Activated CD4-positive, CD25-positive, alpha-beta regulatory T cell treated with anti-CD3 and anti-CD28 coated beads, Interleukin-2, amount 50 U/mL, for 72 hours (primary cell): ENCODE data around the gene AFF2.

ENCODE experiments used
- DNase-seq: peaks from one replicate; pipeline ENCODE4 v3.0.0; 2021

The AFF2 gene

DNA sequence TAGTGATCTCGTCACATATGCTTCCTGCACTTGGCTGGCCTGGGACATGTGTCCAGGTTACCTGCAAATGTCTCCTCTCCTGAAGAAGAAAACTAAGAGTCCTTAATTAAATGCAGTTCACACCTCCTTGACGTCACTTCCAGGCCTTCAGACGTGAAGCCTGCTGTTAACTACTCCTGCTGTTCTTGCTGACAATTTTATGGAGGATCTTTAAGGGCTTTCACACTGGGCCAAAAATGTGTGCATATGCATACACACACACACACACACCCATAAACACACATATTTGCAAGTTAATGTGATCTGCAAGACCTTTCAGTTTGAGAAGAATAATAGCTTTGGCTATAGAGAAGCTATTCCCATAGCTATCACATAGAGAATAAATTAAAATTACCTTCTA, 267.9 kb downstream of the AFF2 start:
- DNase-seq = no peak

DNA sequence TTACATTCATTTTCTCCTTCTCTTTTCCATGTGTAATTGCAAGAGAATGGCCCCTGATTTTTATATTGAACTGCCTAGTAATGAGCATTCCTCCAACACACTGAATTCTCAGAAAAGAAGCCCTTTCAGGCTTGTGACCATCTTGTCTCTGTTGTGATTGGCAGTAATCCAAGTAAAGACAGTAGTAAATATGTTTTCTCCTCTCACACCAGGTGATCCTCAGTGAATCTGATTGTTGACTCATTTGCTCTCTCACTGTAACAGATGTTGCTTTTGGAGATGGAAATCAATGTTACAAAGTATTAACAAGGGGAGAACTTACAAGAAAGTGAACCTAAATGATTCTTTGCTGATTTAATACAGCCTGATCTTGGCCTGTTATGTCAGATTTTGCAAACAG, 271.0 kb downstream of the AFF2 start:
- no peak for DNase-seq

DNA sequence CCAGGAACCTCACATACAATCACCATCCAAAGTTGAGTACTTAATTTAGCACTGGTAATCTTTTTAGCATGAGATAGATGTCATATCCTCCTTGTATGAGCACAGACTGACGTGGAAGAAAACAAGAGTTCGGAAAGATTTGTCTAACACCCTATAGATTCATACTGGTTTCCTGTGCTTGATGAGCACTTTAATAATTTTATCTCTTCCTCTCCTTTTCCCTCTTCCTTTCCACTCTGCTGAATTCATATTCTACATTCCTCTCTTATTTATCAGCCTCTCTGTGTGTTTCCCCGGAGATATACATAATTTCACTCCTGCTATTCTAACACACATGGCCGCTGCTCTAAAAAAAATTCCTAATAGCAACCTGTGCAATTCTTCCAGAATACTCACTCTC, 273.9 kb downstream of the AFF2 start:
- no peak for DNase-seq

GRCh38 chrX:148784137-148784536, 283.7 kb downstream of the AFF2 start:
- DNase-seq = no peak

- no peak for DNase-seq
Measured at GRCh38 chrX:148784856-148785255, 284.4 kb downstream of the AFF2 start.

GRCh38 chrX:148785256-148785655, 284.8 kb downstream of the AFF2 start:
- no peak for DNase-seq

DNA sequence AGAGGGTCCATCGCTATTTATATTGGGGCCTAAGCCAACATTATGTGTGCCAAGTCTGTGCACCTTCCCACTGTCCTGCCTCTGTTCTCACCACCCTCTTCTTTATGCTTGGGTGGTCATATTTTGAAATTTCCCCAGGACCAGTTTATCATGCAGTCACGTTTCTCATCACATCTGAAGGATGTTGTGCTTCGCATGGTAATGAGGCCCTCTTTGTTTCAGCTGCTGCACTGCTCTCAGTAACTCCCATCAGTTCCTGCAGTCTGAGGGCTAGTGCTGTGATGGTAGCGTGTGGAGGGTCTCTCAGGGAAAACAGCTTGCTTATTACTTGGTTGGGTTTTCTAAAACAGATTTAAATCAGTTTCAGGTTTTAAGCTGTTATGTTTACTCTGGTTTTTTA, 288.0 kb downstream of the AFF2 start:
- no peak for DNase-seq

DNA sequence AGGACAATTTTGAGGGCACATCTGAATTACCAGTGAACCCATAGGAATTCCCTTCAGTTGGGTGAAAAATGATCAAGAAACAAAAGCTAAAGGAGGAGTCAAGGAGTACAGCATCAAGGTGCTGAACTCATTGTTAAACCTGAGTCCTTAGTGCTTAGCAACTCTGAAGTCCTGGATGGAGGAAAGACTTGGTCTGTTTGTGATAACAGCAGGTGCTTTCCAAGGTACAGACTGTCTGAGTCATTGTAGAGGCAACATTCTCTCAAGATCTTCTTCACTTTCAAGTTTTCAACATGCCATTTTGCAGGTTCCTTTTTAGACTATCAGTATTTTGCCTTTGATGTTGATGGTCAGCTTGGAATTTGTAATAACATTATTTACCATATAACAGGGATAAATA, 293.9 kb downstream of the AFF2 start:
- DNase-seq = no peak

DNA sequence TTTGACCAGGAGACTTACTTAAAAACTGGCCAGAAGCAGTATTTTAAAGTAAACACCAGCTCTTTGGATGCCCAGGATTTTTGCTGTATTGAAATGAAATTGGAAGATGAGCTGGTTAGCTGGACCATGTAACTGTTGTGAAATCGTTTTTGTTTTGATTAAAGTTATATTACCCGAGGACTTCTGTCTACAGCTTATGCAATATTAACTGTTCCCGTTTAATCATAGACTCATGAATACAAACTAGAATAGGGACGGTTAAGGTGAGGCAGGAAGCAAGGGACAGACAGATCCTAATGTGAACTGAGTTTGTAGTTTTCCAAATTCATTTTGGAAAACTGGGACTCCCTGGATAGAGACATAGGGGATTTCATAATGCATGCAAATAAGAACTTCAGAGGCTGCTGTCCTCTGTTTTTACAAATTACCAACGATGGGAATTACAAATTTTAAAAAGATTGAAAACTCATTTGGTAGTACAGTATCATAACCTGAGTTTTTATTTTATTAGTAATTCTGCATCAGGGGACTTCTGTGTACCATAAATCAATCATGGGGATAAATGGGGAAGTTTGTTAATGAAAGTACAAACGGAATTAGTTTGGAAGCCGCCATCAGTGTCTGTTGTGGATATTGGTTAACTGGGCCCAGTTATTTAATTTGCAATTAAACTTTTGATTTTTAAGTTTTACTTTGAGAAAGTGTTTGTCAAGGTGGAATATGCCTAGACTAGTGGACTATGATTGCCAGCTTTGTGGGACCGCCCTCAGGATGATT, 304.4 kb downstream of the AFF2 start:
- DNase-seq = no peak

- no peak for DNase-seq
Measured at GRCh38 chrX:148806145-148806870, 305.9 kb downstream of the AFF2 start.

- no peak for DNase-seq
Measured at GRCh38 chrX:148808833-148809232, 308.4 kb downstream of the AFF2 start.

DNA sequence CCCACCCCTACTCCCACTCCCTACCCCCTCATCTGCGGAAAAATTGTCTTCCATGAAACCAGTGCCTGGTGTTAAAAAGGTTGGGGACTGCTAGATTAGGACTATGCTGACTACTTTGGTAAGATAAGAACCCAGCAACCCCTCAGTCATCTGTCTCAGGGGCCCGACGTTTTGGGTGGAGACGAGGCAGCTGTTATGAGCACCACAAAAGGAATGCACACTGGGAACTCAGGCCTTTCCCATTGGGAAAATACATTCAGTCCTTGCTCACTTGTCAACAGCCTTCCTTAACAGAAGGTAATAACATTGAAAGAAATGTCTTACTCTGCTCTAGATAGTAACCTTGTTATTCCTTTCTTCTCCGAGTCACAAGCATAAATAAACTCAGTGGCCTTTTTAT, 310.8 kb downstream of the AFF2 start:
- no peak for DNase-seq

GRCh38 chrX:148813422-148813821, 313.0 kb downstream of the AFF2 start:
- DNase-seq = no peak

- DNase-seq = no peak
Measured at GRCh38 chrX:148813967-148814366, 313.6 kb downstream of the AFF2 start.

DNA sequence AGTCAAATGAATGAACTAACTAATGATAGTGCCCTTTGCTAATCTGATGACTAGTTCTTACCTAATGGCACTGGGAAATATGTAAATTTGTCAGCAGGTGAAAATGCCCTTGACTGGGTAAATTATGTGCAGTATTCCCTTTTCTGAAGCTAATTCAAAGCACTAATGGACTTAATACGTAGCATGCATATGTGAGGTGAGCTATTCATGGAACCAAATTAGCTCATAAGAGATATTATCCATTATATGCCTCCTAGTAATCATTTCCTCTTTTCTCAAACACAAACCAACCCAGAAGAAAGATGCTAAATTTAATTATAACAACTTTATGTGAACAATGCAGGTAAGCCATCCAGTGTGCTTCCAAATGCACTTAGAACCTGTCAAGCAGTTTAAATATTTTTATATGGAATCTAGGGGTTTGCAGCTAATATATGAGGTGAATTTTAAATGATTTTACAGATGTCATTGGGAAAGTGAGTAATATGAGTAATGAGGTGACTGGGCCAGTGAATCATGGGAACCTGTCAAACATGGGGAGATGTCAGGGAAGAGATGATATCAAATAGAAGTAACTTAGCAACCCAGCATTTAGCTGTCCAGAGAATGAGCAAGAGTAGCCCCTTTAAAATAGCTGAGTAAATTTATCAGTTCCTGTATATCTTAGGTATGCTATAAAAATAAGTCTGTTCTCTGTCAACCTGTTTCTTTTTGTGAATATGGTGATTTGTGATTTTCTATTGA, 315.0 kb downstream of the AFF2 start:
- no peak for DNase-seq

- no peak for DNase-seq
Measured at GRCh38 chrX:148823986-148824385, 323.6 kb downstream of the AFF2 start.

DNA sequence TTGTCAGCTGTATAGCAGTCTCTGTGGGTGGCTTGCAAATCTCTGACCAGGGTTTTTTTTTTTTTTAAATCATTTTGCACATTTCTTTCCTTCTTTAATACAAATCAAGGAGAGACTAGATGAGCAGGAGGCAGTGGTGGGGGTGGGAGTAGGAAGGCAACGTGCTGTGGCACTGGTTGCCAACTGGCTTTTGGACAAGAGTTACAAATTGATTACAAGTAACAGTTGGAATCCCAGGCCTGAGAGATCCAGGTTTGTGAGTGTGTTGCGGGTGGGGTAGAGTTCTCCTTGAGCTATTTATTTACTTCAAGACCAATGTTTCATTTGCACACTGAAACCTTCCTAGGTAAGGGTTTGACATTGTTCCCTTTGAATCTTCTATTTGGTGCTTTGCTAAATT, 325.3 kb downstream of the AFF2 start:
- no peak for DNase-seq

GRCh38 chrX:148836741-148837140, 336.3 kb downstream of the AFF2 start:
- no peak for DNase-seq

GRCh38 chrX:148850631-148851030, 350.2 kb downstream of the AFF2 start:
- no peak for DNase-seq

GRCh38 chrX:148854306-148854705, 353.9 kb downstream of the AFF2 start:
- no peak for DNase-seq

GRCh38 chrX:148856505-148856904, 356.1 kb downstream of the AFF2 start:
- no peak for DNase-seq

GRCh38 chrX:148865277-148866210, 365.1 kb downstream of the AFF2 start:
- DNase-seq = no peak

DNA sequence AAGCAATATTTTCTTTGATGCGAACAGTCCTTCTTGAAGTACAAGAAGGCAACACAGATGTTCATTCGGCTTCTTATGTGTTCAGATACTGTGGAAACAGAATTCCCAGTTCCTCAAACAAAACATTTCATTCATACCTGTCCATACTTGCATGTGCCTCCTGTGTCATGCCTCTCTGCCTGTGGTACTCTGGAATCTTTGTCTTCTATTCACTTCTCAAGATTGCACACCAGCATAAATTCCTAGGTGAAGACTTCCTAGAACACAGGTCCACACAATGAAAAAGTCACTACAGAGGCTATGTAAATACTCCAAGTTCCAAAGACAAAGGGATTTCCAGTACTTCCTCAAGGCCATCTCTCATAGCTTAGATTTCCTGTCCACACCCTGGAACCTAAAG, 367.2 kb downstream of the AFF2 start:
- no peak for DNase-seq
